VCaP (cell line): ENCODE results near the gene DCDC2.

Source experiments
- H3K27ac ChIP-seq: fragments of 450-650 bp; 2 replicates; pipeline ENCODE4 v1.5.1; 2017
- TF ChIP-seq, protein P1 (sequence below): fragments of 450-650 bp; conservative IDR thresholded peaks from 2 replicates; pipeline ENCODE4 v1.5.1; 2017; ENCODE audit warnings: mild to moderate bottlenecking, moderate library complexity

The DCDC2 gene

GRCh38 chr6:24140591-24140990, 217.3 kb downstream of the DCDC2 start:
- no peak overlapping the region for H3K27ac ChIP-seq
- TF ChIP-seq, protein P1, sequence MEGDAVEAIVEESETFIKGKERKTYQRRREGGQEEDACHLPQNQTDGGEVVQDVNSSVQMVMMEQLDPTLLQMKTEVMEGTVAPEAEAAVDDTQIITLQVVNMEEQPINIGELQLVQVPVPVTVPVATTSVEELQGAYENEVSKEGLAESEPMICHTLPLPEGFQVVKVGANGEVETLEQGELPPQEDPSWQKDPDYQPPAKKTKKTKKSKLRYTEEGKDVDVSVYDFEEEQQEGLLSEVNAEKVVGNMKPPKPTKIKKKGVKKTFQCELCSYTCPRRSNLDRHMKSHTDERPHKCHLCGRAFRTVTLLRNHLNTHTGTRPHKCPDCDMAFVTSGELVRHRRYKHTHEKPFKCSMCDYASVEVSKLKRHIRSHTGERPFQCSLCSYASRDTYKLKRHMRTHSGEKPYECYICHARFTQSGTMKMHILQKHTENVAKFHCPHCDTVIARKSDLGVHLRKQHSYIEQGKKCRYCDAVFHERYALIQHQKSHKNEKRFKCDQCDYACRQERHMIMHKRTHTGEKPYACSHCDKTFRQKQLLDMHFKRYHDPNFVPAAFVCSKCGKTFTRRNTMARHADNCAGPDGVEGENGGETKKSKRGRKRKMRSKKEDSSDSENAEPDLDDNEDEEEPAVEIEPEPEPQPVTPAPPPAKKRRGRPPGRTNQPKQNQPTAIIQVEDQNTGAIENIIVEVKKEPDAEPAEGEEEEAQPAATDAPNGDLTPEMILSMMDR: no peak

DNA sequence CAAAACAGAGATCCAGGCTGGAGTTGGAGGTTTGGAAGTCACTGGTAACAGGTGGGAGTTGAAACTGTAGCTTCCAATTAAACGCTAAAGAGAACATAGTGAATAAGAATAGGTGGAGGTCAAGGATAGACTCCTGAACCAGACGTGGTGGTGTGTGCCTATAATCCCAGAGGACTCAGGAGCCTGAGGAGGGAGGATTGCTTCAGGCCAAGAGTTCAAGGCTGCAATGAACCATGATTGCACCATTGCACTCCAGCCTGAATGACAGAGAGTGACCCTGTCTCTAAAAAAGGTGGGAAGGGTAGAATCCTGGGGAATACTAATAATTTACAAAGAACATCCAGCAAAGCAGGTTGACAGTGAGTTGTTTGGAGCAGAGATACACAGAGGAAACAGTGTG, 218.2 kb downstream of the DCDC2 start:
- no peak overlapping the region for H3K27ac ChIP-seq
- TF ChIP-seq, protein P1: no peak

DNA sequence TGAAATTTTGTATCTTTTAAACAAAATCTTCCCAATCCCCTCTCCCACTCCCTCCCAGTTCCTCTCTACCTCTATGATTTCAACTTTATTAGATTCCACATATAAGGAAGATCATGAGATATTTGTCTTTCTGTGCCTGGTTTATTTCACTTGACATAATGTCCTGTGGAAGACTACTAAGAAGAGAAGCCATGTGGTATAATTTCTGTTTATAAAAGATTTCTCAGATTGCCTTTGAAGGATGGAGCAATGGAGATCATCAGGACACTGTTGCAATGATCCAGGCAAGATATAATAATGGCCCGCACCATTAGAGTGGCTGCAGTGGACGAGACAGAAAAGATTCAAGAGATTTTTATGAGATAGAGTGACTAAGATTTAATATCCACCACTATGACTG, 218.8 kb downstream of the DCDC2 start:
- no peak overlapping the region for H3K27ac ChIP-seq
- TF ChIP-seq, protein P1: no peak

DNA sequence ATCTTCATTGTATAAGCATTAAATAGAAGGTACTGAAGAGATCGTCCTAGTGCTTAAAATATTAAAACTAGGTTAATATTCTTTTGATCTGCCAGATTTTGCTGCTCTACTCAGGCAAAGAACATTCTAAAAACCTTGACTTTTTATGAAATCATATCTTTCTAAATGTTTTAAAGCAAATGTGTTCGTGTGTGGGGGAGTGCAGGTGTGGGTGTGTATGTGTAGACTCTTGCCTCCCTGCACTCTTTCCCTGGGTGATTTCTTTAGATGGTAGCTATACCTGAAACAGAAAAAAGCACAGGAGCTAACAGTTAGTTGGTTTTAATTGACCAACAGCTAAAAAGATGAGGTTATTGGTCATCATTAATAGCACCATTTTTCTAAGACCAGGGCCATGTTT, 226.1 kb downstream of the DCDC2 start:
- no peak overlapping the region for H3K27ac ChIP-seq
- TF ChIP-seq, protein P1: no peak

GRCh38 chr6:24127316-24127715, 230.5 kb downstream of the DCDC2 start:
- peak overlapping the region; percentile 73 for H3K27ac ChIP-seq
- TF ChIP-seq, protein P1: no peak

- TF ChIP-seq, protein P1: no peak
- H3K27ac ChIP-seq: peak overlapping the region; percentile 73
Observed at GRCh38 chr6:24126586-24127192, 231.2 kb downstream of the DCDC2 start.

DNA sequence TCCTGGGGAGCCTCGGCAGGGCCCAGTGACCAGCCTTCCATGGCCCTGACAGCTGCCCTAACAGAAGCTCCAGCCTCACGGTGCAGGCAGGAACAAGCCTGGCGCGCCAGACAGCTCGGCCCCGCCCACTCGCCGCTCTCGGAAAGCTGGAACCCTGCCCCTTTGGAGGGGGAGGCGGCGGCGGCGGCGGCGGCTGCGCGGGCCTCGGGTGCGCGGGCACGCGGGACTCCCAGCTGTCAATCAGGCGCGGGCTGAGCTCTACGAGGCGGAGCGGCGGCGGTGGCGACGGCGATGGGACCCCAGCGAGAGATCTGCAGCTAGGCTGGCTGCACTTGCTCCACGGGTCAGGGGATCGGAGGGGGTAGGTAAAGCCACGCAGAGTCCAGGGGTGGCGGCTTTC, 231.9 kb downstream of the DCDC2 start, which contains the start of gene NRSN1:
NRSN1 (plus strand) TSS at position 236 of the 400 bp plus-strand sequence. CDS start 8,113 bp downstream, outside the sequence.
- TF ChIP-seq, protein P1: no peak
- H3K27ac ChIP-seq: peak within 1 kb of the TSS; percentile 73
